Progenitor cell of endocrine pancreas (in vitro differentiated cells): ENCODE results near the gene APOBEC3F. TPM values are rescaled to one million over a fixed set of nuclear protein-coding genes. Genes with fewer than 3 reads are reported as not detected.
A peak's percentile ranks its signal among the peaks of the same experiment; 100 is the strongest.
"Not testable (repeated sequence)": the region's sequence is repeated elsewhere in the genome, so short reads cannot be mapped to it uniquely, and the experiment has no call there.

Source experiments
- DNase-seq: peaks from one replicate; pipeline ENCODE4 v3.0.0; 2021; ENCODE audit warnings: low spot score; ENCODE audit not compliant: unreplicated experiment
- H3K27ac Mint-ChIP-seq: 2 replicates; pipeline ENCODE4 v1.8.0; 2021; ENCODE audit warnings: mild to moderate bottlenecking, moderate library complexity, mixed read lengths
- H3K27me3 Mint-ChIP-seq: 2 replicates; pipeline ENCODE4 v1.8.0; 2021; ENCODE audit warnings: mixed read lengths
- H3K36me3 Mint-ChIP-seq: 2 replicates; pipeline ENCODE4 v1.8.0; 2022; ENCODE audit warnings: mixed read lengths; ENCODE audit not compliant: insufficient read depth
- H3K4me1 Mint-ChIP-seq: 2 replicates; pipeline ENCODE4 v1.8.0; 2021; ENCODE audit warnings: low read depth, mixed read lengths
- H3K4me3 Mint-ChIP-seq: 2 replicates; pipeline ENCODE4 v1.8.0; 2021; ENCODE audit warnings: low read depth, mild to moderate bottlenecking, moderate library complexity, mixed read lengths
- H3K9me3 Mint-ChIP-seq: 2 replicates; pipeline ENCODE4 v1.8.0; 2021; ENCODE audit warnings: low read depth, mixed read lengths
- CTCF ChIP-seq: fragments of 200-600 bp; sonication (generic); IDR thresholded peaks from one replicate; pipeline ENCODE4 v1.5.0; 2021; ENCODE audit warnings: antibody characterized with exemption, mild to moderate bottlenecking; ENCODE audit not compliant: unreplicated experiment
- total RNA-seq: library from RNA; stranded (reverse); gene quantifications from 2 replicates; pipeline ENCODE4 v1.2.1, GENCODE V29; 2021

Gene APOBEC3F
- total RNA-seq, 1 donor from 2014 or later = 23.6 TPM

GRCh38 chr22:39063904-39064303, 23.2 kb downstream of the APOBEC3F start:
- H3K36me3 Mint-ChIP-seq, H3K27ac Mint-ChIP-seq, H3K27me3 Mint-ChIP-seq, H3K4me1 Mint-ChIP-seq, DNase-seq, H3K9me3 Mint-ChIP-seq, H3K4me3 Mint-ChIP-seq: not testable (repeated sequence)

GRCh38 chr22:39066442-39067276, 26.0 kb downstream of the APOBEC3F start:
- not testable (repeated sequence) for H3K27me3 Mint-ChIP-seq, H3K27ac Mint-ChIP-seq, H3K36me3 Mint-ChIP-seq, H3K4me1 Mint-ChIP-seq, DNase-seq, H3K9me3 Mint-ChIP-seq, H3K4me3 Mint-ChIP-seq

DNA sequence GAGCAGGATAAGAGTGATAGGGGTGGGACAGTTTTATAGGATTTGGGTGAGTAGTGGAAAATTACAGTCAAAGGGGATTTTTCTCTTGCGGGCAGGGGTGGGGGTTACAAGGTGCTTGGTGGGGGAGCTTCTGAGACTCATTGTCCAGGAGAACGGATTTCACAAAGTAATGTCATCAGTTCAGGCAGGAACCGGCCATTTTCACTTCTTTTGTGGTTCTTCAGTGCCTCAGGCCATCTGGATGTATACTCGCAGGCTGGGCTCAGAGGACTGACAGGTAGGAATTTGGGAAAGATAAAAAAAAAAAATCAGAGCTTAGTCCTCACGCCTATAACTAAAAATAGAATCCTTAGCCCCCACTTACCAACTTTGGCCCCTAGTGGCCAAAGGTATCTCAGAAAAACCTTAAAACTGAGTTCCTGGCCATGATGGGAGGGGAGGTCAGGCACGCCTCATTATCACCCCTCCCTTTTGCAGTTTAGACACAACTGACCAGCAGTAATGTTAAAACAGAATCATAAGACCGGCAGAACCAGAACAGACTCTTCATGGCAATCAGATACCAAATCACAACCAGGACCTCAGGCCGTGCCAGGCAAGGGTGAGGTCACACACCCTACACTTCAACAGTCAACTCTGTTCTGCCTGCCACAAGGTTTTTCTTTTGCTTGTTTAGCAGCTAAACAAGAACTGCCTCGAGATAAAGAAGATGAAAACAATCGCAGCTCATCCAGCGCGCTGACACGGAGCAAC, 27.5 kb downstream of the APOBEC3F start:
- no peaks in the 10 kb centered on the region for H3K36me3 Mint-ChIP-seq
- peaks cover 5% of the 10 kb centered on the region for H3K4me1 Mint-ChIP-seq
- H3K4me3 Mint-ChIP-seq = no peak overlapping the region
- H3K9me3 Mint-ChIP-seq = no peaks in the 10 kb centered on the region
- no peak for DNase-seq
- peak overlapping the region; percentile 16 for H3K27ac Mint-ChIP-seq
- peak; percentile 26 for TF ChIP-seq CTCF
- H3K27me3 Mint-ChIP-seq = no peaks in the 10 kb centered on the region

DNA sequence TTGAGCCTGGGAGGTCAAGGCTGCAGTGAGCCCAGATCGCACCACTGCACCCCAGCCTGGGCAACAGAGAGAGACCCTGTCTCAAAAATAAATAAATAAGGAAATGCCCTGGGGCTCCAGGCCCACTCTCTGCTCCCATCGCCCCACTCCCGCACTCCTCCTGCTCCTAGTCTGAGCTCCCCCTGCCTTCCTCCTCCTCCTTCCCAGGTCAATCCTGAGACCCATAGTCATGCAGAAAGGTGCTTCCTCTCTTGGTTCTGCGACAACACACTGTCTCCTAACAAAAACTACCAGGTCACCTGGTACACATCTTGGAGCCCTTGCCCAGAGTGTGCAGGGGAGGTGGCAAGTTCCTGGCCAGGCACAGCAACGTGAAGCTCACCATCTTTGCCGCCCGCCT, 29.5 kb downstream of the APOBEC3F start:
- Mint-ChIP-seq H3K27ac (no peak overlapping the region), H3K9me3 (no peaks in the 10 kb centered on the region), H3K4me3 (no peak overlapping the region), H3K4me1 (peaks cover 16% of the 10 kb centered on the region), H3K36me3 (no peaks in the 10 kb centered on the region), H3K27me3 (no peaks in the 10 kb centered on the region)
- no peak for TF ChIP-seq CTCF
- no peak for DNase-seq

DNA sequence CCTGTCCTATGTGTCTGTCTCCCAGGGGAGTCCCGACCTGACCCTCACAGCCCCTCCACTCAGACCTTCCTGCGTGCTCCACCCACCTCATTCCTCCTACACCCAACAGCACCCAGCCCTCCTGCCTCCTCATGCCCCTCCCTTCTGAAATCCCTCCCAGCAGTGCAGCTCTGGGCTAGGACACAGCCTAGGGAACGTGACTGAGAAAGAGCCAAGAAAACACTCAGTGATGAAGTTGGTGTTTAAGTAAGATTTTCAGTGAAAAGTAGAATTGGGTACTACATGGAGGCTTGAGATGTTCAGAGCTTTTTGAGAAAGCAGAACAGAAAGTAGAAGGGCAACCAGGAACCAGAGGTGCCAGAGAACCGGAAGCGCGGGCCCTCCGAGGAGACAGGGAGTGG, 31.9 kb downstream of the APOBEC3F start:
- not testable (repeated sequence) for H3K9me3 Mint-ChIP-seq, H3K4me3 Mint-ChIP-seq
- H3K4me1 Mint-ChIP-seq = peaks cover 29% of the 10 kb centered on the region

DNA sequence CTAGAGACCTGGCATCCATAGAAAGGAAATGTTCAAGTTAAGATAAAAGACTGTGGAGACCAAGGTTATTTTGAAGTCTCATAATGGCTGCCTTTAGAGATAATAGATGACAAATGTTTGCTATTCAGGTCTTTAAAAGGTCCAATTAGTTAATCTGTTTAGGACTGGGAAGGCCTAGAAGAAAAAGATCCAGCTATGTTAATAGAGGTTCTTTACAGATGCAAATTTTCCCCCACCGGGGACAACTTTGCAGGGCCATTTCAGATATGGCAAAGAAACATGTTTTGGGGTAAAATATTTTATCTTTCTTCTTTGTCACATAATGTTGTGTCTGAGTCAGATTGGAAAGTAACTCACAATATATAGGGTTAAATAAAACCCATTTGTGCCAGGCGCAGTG, 33.3 kb downstream of the APOBEC3F start:
- H3K36me3 Mint-ChIP-seq = no peaks in the 10 kb centered on the region
- no peak for TF ChIP-seq CTCF
- no peak for DNase-seq
- H3K27me3 Mint-ChIP-seq = no peaks in the 10 kb centered on the region
- H3K9me3 Mint-ChIP-seq = no peaks in the 10 kb centered on the region
- peaks cover 29% of the 10 kb centered on the region for H3K4me1 Mint-ChIP-seq
- H3K4me3 Mint-ChIP-seq = no peak overlapping the region
- H3K27ac Mint-ChIP-seq = peak overlapping the region; percentile 20

More for the DNA sequence above, 31.9 kb downstream of the APOBEC3F start:
- H3K36me3 Mint-ChIP-seq, H3K27me3 Mint-ChIP-seq, DNase-seq, H3K27ac Mint-ChIP-seq: not testable (repeated sequence)

GRCh38 chr22:39076155-39077025, 35.7 kb downstream of the APOBEC3F start:
- not testable (repeated sequence) for H3K9me3 Mint-ChIP-seq, DNase-seq, H3K27me3 Mint-ChIP-seq, H3K36me3 Mint-ChIP-seq
- H3K4me1 Mint-ChIP-seq = peaks cover 29% of the 10 kb centered on the region
- peak overlapping the region; percentile 95 for H3K27ac Mint-ChIP-seq
- peak overlapping the region; percentile 46 for H3K4me3 Mint-ChIP-seq

- DNase-seq, H3K27me3 Mint-ChIP-seq, H3K36me3 Mint-ChIP-seq, H3K9me3 Mint-ChIP-seq: not testable (repeated sequence)
- Mint-ChIP-seq H3K27ac (peak within 1 kb of the TSS; percentile 95), H3K4me1 (peaks cover 29% of the 10 kb centered on the region), H3K4me3 (peak within 1 kb of the TSS; percentile 50)
These were observed 36.6 kb downstream of the APOBEC3F start, which contains the start of gene APOBEC3G for GRCh38 chr22:39077026-39077840. Gene APOBEC3G (plus strand): TSS chr22:39077275. CDS start chr22:39077362, 87 bp downstream.

DNA sequence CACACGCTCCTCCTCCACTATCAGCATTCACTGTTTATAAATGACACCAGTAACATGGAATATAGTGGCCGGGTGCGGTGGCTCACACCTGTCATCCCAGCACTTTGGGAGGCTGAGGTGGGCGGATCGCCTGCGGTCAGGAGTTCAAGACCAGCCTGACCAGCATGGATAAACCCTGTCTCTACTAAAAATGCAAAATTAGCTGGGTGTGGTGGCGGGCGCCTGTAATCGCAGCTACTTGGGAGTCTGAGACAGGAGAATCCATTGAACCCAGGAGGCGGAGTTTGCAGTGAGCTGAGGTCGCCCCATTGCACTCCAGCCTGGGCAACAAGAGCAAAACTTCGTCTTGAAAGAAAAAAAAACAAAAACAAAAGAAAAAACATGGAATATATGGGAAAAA, 37.2 kb downstream of the APOBEC3F start:
- not testable (repeated sequence) for H3K27ac Mint-ChIP-seq, DNase-seq, H3K27me3 Mint-ChIP-seq, H3K36me3 Mint-ChIP-seq, H3K9me3 Mint-ChIP-seq
- Mint-ChIP-seq H3K4me1 (peaks cover 25% of the 10 kb centered on the region), H3K4me3 (peak overlapping the region; percentile 50)
